ENCODE measurements around the gene PPRC1.

DNA sequence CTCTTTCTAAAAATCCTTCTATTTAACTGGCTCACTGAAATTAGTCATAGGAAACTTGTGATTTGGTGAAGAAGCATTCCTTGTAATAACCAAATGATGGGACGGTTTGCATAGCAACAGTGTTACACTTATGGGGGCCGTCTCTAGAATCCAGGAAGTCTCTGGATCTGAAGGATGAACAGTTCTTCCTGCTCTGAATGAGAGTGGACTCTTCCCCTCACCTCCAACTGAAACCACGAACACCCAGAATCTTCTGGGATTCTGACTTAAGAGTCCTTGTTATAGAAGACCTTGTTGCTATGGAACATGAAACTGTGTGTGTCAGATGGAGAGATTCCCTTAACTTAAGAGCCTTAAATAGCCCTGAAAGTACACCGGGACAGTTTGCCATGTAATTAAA is 42.6 kb downstream of the PPRC1 start:
- TF ChIP-seq, protein P1, sequence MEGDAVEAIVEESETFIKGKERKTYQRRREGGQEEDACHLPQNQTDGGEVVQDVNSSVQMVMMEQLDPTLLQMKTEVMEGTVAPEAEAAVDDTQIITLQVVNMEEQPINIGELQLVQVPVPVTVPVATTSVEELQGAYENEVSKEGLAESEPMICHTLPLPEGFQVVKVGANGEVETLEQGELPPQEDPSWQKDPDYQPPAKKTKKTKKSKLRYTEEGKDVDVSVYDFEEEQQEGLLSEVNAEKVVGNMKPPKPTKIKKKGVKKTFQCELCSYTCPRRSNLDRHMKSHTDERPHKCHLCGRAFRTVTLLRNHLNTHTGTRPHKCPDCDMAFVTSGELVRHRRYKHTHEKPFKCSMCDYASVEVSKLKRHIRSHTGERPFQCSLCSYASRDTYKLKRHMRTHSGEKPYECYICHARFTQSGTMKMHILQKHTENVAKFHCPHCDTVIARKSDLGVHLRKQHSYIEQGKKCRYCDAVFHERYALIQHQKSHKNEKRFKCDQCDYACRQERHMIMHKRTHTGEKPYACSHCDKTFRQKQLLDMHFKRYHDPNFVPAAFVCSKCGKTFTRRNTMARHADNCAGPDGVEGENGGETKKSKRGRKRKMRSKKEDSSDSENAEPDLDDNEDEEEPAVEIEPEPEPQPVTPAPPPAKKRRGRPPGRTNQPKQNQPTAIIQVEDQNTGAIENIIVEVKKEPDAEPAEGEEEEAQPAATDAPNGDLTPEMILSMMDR (IDR thresholded peaks at IDR 0.05; ENCODE audit: poor library complexity), result no peak
- no peak for TF ChIP-seq EZH2phosphoT487 (IDR thresholded peaks at IDR 0.05; ENCODE audit: low read depth, severe bottlenecking, unreplicated experiment)

All from hepatocyte (in vitro differentiated cells).